K562 (cell line): ENCODE measurements around the gene PIRT. TPM values are rescaled to one million over a fixed set of nuclear protein-coding genes. Genes with fewer than 3 reads are reported as not detected.
A peak's percentile ranks its signal among the peaks of the same experiment; 100 is the strongest.
"Not testable (repeated sequence)": the region's sequence is repeated elsewhere in the genome, so short reads cannot be mapped to it uniquely, and the experiment has no call there.

Experiments used
- ATAC-seq: fragments of 200-7000 bp; cut with Tn5 transposase; 3 replicates; pipeline ENCODE4 v1.9.1; 2020; ENCODE audit warnings: moderate library complexity
- BruUV-seq: library from RNA; stranded (reverse); fragments of 400-500 nt; replicated peaks from 2 replicates; lab custom pipeline; 2021; lab: Mats Ljungman, UMichigan
- CTCF ChIA-PET: fragments of 300-600 bp; formaldehyde crosslinking; extraction: SDS; loops from one replicate; lab custom pipeline; 2021; ENCODE audit warnings: low intra/inter-chr PET ratio; lab: Yijun Ruan, JAX
- POLR2A ChIA-PET: fragments of 300-600, 350-650 bp; sonication (Branson Sonifier 250); formaldehyde crosslinking; extraction: SDS; loops from one replicate; lab custom pipeline; 2021; ENCODE audit warnings: antibody characterized with exemption, inconsistent platforms; lab: Yijun Ruan, JAX
- DNase-seq, 4 experiments: peaks; one replicate each; pipeline versions ENCODE4 v3.0.0 to v3.0.0-alpha.2; 2011 to 2018; ENCODE audit warnings: low spot score in 3 of 4, mixed read lengths in 3 of 4; ENCODE audit errors: extremely low read depth in 1 of 4
- FAIRE-seq: peaks from 2 replicates; lab custom pipeline; 2011; peaks lifted over from hg19 to GRCh38; lab: Jason Lieb, UNC
- H2AFZ ChIP-seq: 2 replicates; pipeline ENCODE4 v1.6.0; 2011; ENCODE audit warnings: low read depth, low read length, control low read depth, inconsistent platforms
- H3K27ac ChIP-seq: fragments of 200-600 bp; 3 replicates; pipeline ENCODE4 v1.8.0; 2011; ENCODE audit warnings: low read depth, mild to moderate bottlenecking, control low read depth, inconsistent platforms, low read length, moderate library complexity, mixed read lengths; ENCODE audit errors: extremely low read depth
- H3K27me3 ChIP-seq, 2 experiments: fragments of 300-600 bp in 1 of 2; 2 replicates in 1 of 2; 3 replicates in 1 of 2; pipeline versions ENCODE4 v1.6.0 to v1.8.0; 2011; ENCODE audit warnings: inconsistent platforms in 2 of 2, low read length in 2 of 2, mild to moderate bottlenecking in 1 of 2, mixed read lengths in 1 of 2, moderate library complexity in 1 of 2; ENCODE audit not compliant: control insufficient read depth in 2 of 2, insufficient read depth in 2 of 2
- H3K36me3 ChIP-seq: fragments of 300-600 bp; 3 replicates; pipeline ENCODE4 v1.8.0; 2011; ENCODE audit warnings: mild to moderate bottlenecking, low read length, inconsistent platforms; ENCODE audit not compliant: control insufficient read depth, insufficient read depth
- H3K4me1 ChIP-seq, 2 experiments: fragments of 200-600 bp in 1 of 2; replicated peaks in 1 of 2; 2 replicates in 1 of 2; 3 replicates in 1 of 2; pipeline versions ENCODE4 v1.5.1 to v1.8.0; 2011; ENCODE audit warnings: inconsistent platforms in 2 of 2, low read length in 2 of 2, mild to moderate bottlenecking in 1 of 2, mixed read lengths in 1 of 2, moderate library complexity in 1 of 2; ENCODE audit not compliant: control insufficient read depth in 2 of 2, insufficient read depth in 2 of 2
- H3K4me2 ChIP-seq: 2 replicates; pipeline ENCODE4 v1.6.1; 2011; ENCODE audit warnings: low read length, control low read depth, inconsistent platforms, mixed read lengths; ENCODE audit not compliant: insufficient read depth
- H3K4me3 ChIP-seq: fragments of 200-600 bp; sonication (generic), shearing (Covaris generic); 2 replicates; pipeline ENCODE4 v1.5.1; 2016; ENCODE audit warnings: control low read depth, inconsistent platforms
- H3K79me2 ChIP-seq: fragments of 200-600 bp; 3 replicates; pipeline ENCODE4 v1.8.0; 2011; ENCODE audit warnings: low read length, inconsistent platforms; ENCODE audit not compliant: control insufficient read depth, insufficient read depth
- H3K9ac ChIP-seq, 2 experiments: 2 replicates each; pipeline versions ENCODE4 v1.6.0 to v1.6.1; 2011; ENCODE audit warnings: low read depth in 2 of 2, low read length in 2 of 2, control low read depth in 1 of 2, inconsistent platforms in 1 of 2, mild to moderate bottlenecking in 1 of 2, mixed read lengths in 1 of 2; ENCODE audit not compliant: insufficient read depth in 1 of 2
- H3K9me1 ChIP-seq: one replicate; pipeline ENCODE4 v1.6.0; 2011; ENCODE audit warnings: inconsistent platforms, mild to moderate bottlenecking, low read length, moderate library complexity; ENCODE audit not compliant: control insufficient read depth, insufficient read depth
- H3K9me3 ChIP-seq: replicated peaks from 2 replicates; pipeline ENCODE4 v1.5.1; 2011; ENCODE audit warnings: low read depth, low read length, inconsistent platforms; ENCODE audit not compliant: control insufficient read depth, insufficient read depth
- H4K20me1 ChIP-seq: replicated peaks from 2 replicates; pipeline ENCODE4 v1.6.1; 2011; ENCODE audit warnings: low read length, inconsistent platforms, mixed read lengths; ENCODE audit not compliant: control insufficient read depth, insufficient read depth
- EP400 ChIP-seq: fragments of 450-650 bp; IDR thresholded peaks from 2 replicates; pipeline ENCODE4 v1.6.1; 2017; ENCODE audit warnings: antibody characterized with exemption, mild to moderate bottlenecking, moderate library complexity
- NR1H2 ChIP-seq: sonication (generic); formaldehyde crosslinking; IDR thresholded peaks from 2 replicates; pipeline ENCODE4 v1.4.0; 2020; ENCODE audit warnings: mild to moderate bottlenecking, missing genetic modification reagents
- ZNF146 ChIP-seq: IDR thresholded peaks from one replicate; pipeline ENCODE4 v1.6.1; 2018; ENCODE audit warnings: missing compliant biosample characterization; ENCODE audit not compliant: unreplicated experiment
- WGBS: fragments of 100-300 bp; shearing (Covaris generic); methylation state at CpG from one replicate; pipeline ENCODE4 v1.1.6; 2016; ENCODE audit warnings: low coverage, mixed read lengths; ENCODE audit not compliant: insufficient coverage; ENCODE audit errors: missing lambda C conversion rate; 5-methylcytosine and 5-hydroxymethylcytosine counted together
- in situ Hi-C: fragments of 300-500 bp; cut with MboI; formaldehyde crosslinking; loops from 4 replicates; pipeline ENCODE4 v1.15.0; 2018; ENCODE audit warnings: inconsistent platforms, mixed read lengths
- intact Hi-C: fragments of 100-400 bp; cut with micrococcal nuclease; formaldehyde crosslinking; loops from 2 replicates; pipeline ENCODE4 v1.14.2; 2022
- polyA plus RNA-seq, 8 experiments: library from polyadenylated mRNA; depleted of rRNA in 4 of 8; stranded (reverse) in 5 of 8; unstranded in 3 of 8; fragments of >200 nt; fragmentation: Nextera tagmentation in 2 of 8; fragmentation: Illumina TruSeq in 1 of 8; extraction: Ambion mirVana in 2 of 8; extraction: Trizol in 1 of 8; gene quantifications; 2 replicates each; pipeline versions ENCODE4 v1.2.1 to v1.2.3, GENCODE V29; 2011 to 2014; ENCODE audit warnings: inconsistent platforms in 1 of 8, missing spikeins in 1 of 8
- total RNA-seq, 7 experiments: library from RNA; depleted of rRNA in 6 of 7; stranded (reverse); fragments of >200 nt in 6 of 7; fragmentation: Illumina TruSeq in 2 of 7; extraction: Trizol in 2 of 7; gene quantifications; 2 replicates each; pipeline versions ENCODE4 v1.2.1 to v1.2.3, GENCODE V29; 2011 to 2021; ENCODE audit warnings: low replicate concordance in 1 of 7
- TF ChIP-seq, protein P1 (sequence below): sonication (generic); formaldehyde crosslinking; IDR thresholded peaks from 2 replicates; pipeline ENCODE4 v1.8.0; 2022; ENCODE audit warnings: mild to moderate bottlenecking, low read depth, missing genetic modification reagents

PIRT gene
- total and polyA plus RNA-seq, 9 of the 15 experiments (the other 6 are each of a cell fraction or from before 2014, with no cell fraction given) = not detected

- FAIRE-seq, intact Hi-C loops: not testable (repeated sequence)
- 0% methylated on average over 2 of the region's 2 CpGs for WGBS
Measured at GRCh38 chr17:10868744-10869143, 30.9 kb upstream of the PIRT start.

DNA sequence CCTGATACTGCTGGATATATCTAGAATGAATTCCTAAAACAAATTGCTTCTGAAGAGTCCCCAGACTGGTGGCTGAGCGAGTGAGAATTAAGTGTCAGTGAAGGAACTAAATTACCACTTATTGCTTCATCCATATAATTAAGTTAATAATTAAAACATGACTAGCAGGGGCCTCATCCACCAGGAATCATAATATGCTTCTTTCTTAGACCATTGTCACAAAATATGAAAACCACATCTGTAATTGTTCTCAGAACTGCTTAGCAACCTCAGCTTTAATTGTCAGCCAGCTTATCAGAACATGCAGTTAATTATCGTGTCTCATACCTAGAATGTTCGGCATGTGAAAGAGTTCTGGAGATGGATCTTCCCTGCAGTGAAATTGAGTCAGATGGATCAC, 21.2 kb upstream of the PIRT start:
- no peaks in the 10 kb centered on the region for H3K4me1 ChIP-seq
- POLR2A ChIA-PET = no interaction called here
- no peak overlapping the region for H3K27ac ChIP-seq
- no peaks in the 10 kb centered on the region for H3K79me2 ChIP-seq
- no peak overlapping the region for H3K4me2 ChIP-seq
- no peak for TF ChIP-seq NR1H2 (CRISPR knock-in tag)
- no peak for TF ChIP-seq EP400
- TF ChIP-seq, protein P1, sequence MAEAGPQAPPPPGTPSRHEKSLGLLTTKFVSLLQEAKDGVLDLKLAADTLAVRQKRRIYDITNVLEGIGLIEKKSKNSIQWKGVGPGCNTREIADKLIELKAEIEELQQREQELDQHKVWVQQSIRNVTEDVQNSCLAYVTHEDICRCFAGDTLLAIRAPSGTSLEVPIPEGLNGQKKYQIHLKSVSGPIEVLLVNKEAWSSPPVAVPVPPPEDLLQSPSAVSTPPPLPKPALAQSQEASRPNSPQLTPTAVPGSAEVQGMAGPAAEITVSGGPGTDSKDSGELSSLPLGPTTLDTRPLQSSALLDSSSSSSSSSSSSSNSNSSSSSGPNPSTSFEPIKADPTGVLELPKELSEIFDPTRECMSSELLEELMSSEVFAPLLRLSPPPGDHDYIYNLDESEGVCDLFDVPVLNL = no peak
- H3K9me1 ChIP-seq = no peaks in the 10 kb centered on the region
- BruUV-seq = no TSS peak
- no peak overlapping the region for H3K9ac ChIP-seq
- H3K27me3 ChIP-seq = no peaks in the 10 kb centered on the region
- FAIRE-seq (no peak), DNase-seq (no peak), ATAC-seq (no peak)
- in situ Hi-C loops = no loop called here
- H4K20me1 ChIP-seq = no peaks in the 10 kb centered on the region
- no peaks in the 10 kb centered on the region for H3K36me3 ChIP-seq
- H3K4me3 ChIP-seq = no peak overlapping the region
- CTCF ChIA-PET = no interaction called here
- intact Hi-C loops = no loop called here
- H2AFZ ChIP-seq = no peak overlapping the region
- WGBS = 0% methylated on average over 3 of the region's 3 CpGs
- no peaks in the 10 kb centered on the region for H3K9me3 ChIP-seq

More at GRCh38 chr17:10868744-10869143, 30.9 kb upstream of the PIRT start:
- H3K4me3 ChIP-seq, in situ Hi-C loops, H2AFZ ChIP-seq, ATAC-seq, H3K9me1 ChIP-seq, H4K20me1 ChIP-seq, H3K36me3 ChIP-seq, BruUV-seq, H3K9me3 ChIP-seq, H3K27me3 ChIP-seq, H3K79me2 ChIP-seq, POLR2A ChIA-PET, H3K27ac ChIP-seq, DNase-seq, H3K4me2 ChIP-seq, H3K9ac ChIP-seq, CTCF ChIA-PET, H3K4me1 ChIP-seq: not testable (repeated sequence)
- peak; percentile 34 for TF ChIP-seq ZNF146
